Heart left ventricle (tissue), 16 donors: ENCODE results near the gene CNPY1. TPM values are rescaled to one million over a fixed set of nuclear protein-coding genes. Genes with fewer than 3 reads are reported as not detected.

ENCODE experiments used
- ATAC-seq, 4 donors: fragments of 200-7000 bp; cut with Tn5 transposase; one replicate each; pipeline ENCODE4 v1.9.1; 2020 to 2022; ENCODE audit warnings: moderate library complexity in 4 of 4, mild to moderate bottlenecking in 3 of 4, moderate number of reproducible peaks in 1 of 4
- DNase-seq, 5 donors: peaks; one replicate each; pipeline ENCODE4 v3.0.0-alpha.2; 2020
- H3K27ac ChIP-seq, 12 donors: fragments of 200-600 bp; sonication (generic) in 4 of 12; one replicate each; pipeline versions ENCODE4 v1.5.0 to v1.8.0; 2016 to 2022; ENCODE audit warnings: mild to moderate bottlenecking in 2 of 12
- H3K27me3 ChIP-seq, 9 donors: fragments of 200-600 bp; sonication (generic) in 2 of 9; one replicate each; pipeline versions ENCODE4 v1.5.1 to v1.8.0; 2016 to 2022; ENCODE audit warnings: mild to moderate bottlenecking in 3 of 9
- H3K36me3 ChIP-seq, 9 donors: fragments of 200-600 bp; sonication (generic) in 2 of 9; one replicate each; pipeline versions ENCODE4 v1.5.0 to v1.8.0; 2018 to 2022; ENCODE audit warnings: mild to moderate bottlenecking in 2 of 9
- H3K4me1 ChIP-seq, 12 donors: fragments of 200-600 bp; sonication (generic) in 4 of 12; one replicate each; pipeline versions ENCODE4 v1.5.0 to v1.8.0; 2016 to 2022; ENCODE audit warnings: mild to moderate bottlenecking in 3 of 12
- H3K4me3 ChIP-seq, 12 donors: fragments of 200-600 bp; sonication (generic) in 4 of 12; one replicate each; pipeline versions ENCODE4 v1.5.0 to v1.8.0; 2017 to 2022; ENCODE audit warnings: mild to moderate bottlenecking in 9 of 12, moderate library complexity in 4 of 12
- H3K9me3 ChIP-seq, 12 donors: fragments of 200-600 bp; sonication (generic) in 4 of 12; one replicate each; pipeline versions ENCODE4 v1.5.0 to v1.8.0; 2016 to 2022; ENCODE audit warnings: mild to moderate bottlenecking in 1 of 12
- POLR2A ChIP-seq, 2 donors: fragments of 450-650 bp; IDR thresholded peaks; one replicate each; pipeline ENCODE4 v1.6.1; 2017; ENCODE audit warnings: antibody characterized with exemption in 2 of 2, mild to moderate bottlenecking in 2 of 2, moderate library complexity in 2 of 2
- WGBS, 4 donors: extraction: QIAGEN DNeasy Blood & Tissue Kit in 2 of 4; methylation state at CpG; one replicate each; pipeline versions ENCODE4 v1.1.5 to v1.1.7; 2013 to 2018; 5-methylcytosine and 5-hydroxymethylcytosine counted together
- intact Hi-C, 10 donors: fragments of 100-400 bp; cut with DNase I; formaldehyde crosslinking; loops; one replicate each; pipeline versions ENCODE4 v1.11.1 to v1.14.2; 2022
- polyA plus RNA-seq, 2 donors: library from polyadenylated mRNA; stranded (reverse); fragments of 200-250 nt; gene quantifications; one replicate each; pipeline ENCODE4 v1.2.3, GENCODE V29; 2013
- total RNA-seq, 9 donors: library from RNA; depleted of rRNA in 2 of 9; stranded (reverse); fragments of >200 nt in 2 of 9; fragmentation: NEBNext Ultra II Directional in 3 of 9; extraction: Animal tissue kit (Norgen Biotek cat#: 25700) in 3 of 9; gene quantifications; one replicate each; pipeline versions ENCODE4 v1.1.0 to v1.2.4, GENCODE V29; 2016 to 2023
- TF ChIP-seq, protein P1 (sequence below), 12 donors: fragments of 200-600 bp; sonication (generic) in 4 of 12; IDR thresholded peaks; one replicate each; pipeline versions ENCODE4 v1.5.0 to v1.8.0; 2018 to 2022; ENCODE audit warnings: antibody characterized with exemption in 12 of 12, mild to moderate bottlenecking in 5 of 12
- donor health status: ischemic (EF 13 %, LVEDD 7.1; RV severe dilation, severe dysfunction).
- donor health status: healthy with polysubstance abuse.
- donor health status: DM: no; HTN: yes; CAD: no.
- donor health status: DM: no; HTN: no; CAD: no.
- donor health status: ischemic (EF 25% LVEDD 6.9; RV normal size, moderate dysfunction).
- donor health status: ischemic (EF 25% LVEDD 5.7; RV mildly dilated, moderate dysfunction).
- donor health status: healthy.
- donor health status: DM: yes; HTN: yes; CAD: no.
- donor health status: ischemic (EF 35%, LVEDD 5.7; RV mildly dilated, moderate dysfunction).
- donor health status: nonischemic (EF 11% LVEDD 7.7; RV severe dilation, severe dysfunction).
- donor health status: DM: yes; HTN: yes; CAD: no.
- donor health status: PGD.
- donor health status: ischemic (EF 29% LVEDD 5.4; RV normal size, mild dysfunction).
- donor health status: nonischemic (EF 23%, LVEDD 6.1; RV moderate dilation, normal function).

The CNPY1 gene
- total and polyA plus RNA-seq, 11 donors, result not detected

GRCh38 chr7:155529845-155530244 lies 16.5 kb downstream of the CNPY1 start:
- Histone ChIP-seq H3K27ac (no peak overlapping the region), H3K4me1 (peaks cover 0 to 15% (median 9%) of the 10 kb centered on the region in 12 donors), H3K27me3 (peaks cover 38 to 94% (median 62%) of the 10 kb centered on the region in 9 donors), H3K9me3 (no peaks in the 10 kb centered on the region), H3K4me3 (no peak overlapping the region), H3K36me3 (no peaks in the 10 kb centered on the region)
- intact Hi-C loops, result loop anchor here in 3 of 10 donors (5.0 to 10.0 kb wide), 4 partner anchors 115 to 605 kb away; no protein-coding TSS in a partner anchor
- DNase-seq (no peak), ATAC-seq (no peak)
- WGBS, 4 donors, result 86 to 91% (median 91%) methylated on average over 11 of the region's 11 CpGs
- TF ChIP-seq POLR2A (IDR thresholded peaks at IDR 0.05), result no peak
- TF ChIP-seq, protein P1, sequence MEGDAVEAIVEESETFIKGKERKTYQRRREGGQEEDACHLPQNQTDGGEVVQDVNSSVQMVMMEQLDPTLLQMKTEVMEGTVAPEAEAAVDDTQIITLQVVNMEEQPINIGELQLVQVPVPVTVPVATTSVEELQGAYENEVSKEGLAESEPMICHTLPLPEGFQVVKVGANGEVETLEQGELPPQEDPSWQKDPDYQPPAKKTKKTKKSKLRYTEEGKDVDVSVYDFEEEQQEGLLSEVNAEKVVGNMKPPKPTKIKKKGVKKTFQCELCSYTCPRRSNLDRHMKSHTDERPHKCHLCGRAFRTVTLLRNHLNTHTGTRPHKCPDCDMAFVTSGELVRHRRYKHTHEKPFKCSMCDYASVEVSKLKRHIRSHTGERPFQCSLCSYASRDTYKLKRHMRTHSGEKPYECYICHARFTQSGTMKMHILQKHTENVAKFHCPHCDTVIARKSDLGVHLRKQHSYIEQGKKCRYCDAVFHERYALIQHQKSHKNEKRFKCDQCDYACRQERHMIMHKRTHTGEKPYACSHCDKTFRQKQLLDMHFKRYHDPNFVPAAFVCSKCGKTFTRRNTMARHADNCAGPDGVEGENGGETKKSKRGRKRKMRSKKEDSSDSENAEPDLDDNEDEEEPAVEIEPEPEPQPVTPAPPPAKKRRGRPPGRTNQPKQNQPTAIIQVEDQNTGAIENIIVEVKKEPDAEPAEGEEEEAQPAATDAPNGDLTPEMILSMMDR (IDR thresholded peaks at IDR 0.05), result no peak

DNA sequence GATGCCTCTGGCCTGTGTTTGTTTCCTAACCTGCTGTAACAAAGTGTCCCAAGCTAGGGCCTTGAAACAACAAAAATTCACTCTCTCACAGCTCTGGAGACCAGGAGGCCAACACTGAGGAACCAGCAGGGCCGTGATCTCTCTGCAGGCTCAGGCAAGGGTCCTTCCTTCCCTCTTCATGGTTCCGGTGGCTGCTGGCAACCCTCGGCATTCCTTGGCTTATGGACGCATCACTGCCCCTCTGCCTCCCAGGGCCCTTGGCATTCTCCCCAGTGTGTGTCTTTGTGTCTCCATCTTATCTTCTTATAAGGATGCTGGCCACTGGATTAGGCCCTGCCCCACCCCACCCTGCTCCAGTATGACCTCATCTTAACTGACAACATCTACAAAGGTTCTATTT lies 17.0 kb downstream of the CNPY1 start:
- peaks cover 36 to 89% (median 59%) of the 10 kb centered on the region in 9 donors for H3K27me3 ChIP-seq
- intact Hi-C loops, result loop anchor here in 1 of 10 donors (10.0 kb wide), 1 partner anchor 115 kb away; no protein-coding TSS in a partner anchor
- DNase-seq (no peak), ATAC-seq (no peak)
- H3K4me3 ChIP-seq, result no peak overlapping the region
- H3K36me3 ChIP-seq, result no peaks in the 10 kb centered on the region
- TF ChIP-seq, protein P1 (IDR thresholded peaks at IDR 0.05), result no peak
- TF ChIP-seq POLR2A (IDR thresholded peaks at IDR 0.05), result no peak
- H3K27ac ChIP-seq, result no peak overlapping the region
- 86 to 91% (median 88%) methylated on average over 4 of the region's 4 CpGs for WGBS, 4 donors
- peaks cover 0 to 15% (median 9%) of the 10 kb centered on the region in 12 donors for H3K4me1 ChIP-seq
- H3K9me3 ChIP-seq, result no peaks in the 10 kb centered on the region

GRCh38 chr7:155527664-155528063 lies 18.7 kb downstream of the CNPY1 start:
- TF ChIP-seq, protein P1 (IDR thresholded peaks at IDR 0.05), result no peak
- no peak for TF ChIP-seq POLR2A (IDR thresholded peaks at IDR 0.05)
- DNase-seq, result no peak
- WGBS, 4 donors, result 85 to 93% (median 87%) methylated on average over 7 of the region's 7 CpGs
- no peaks in the 10 kb centered on the region for H3K9me3 ChIP-seq
- ATAC-seq, result no peak
- peaks cover 19 to 85% (median 46%) of the 10 kb centered on the region in 9 donors for H3K27me3 ChIP-seq
- peaks cover 0 to 2% (median under 1%) of the 10 kb centered on the region in 12 donors for H3K4me1 ChIP-seq
- no peak overlapping the region for H3K27ac ChIP-seq
- intact Hi-C loops, result loop anchor here in 1 of 10 donors (10.0 kb wide), 1 partner anchor 113 kb away; no protein-coding TSS in a partner anchor
- H3K4me3 ChIP-seq, result no peak overlapping the region
- H3K36me3 ChIP-seq, result no peaks in the 10 kb centered on the region

GRCh38 chr7:155526225-155526624 lies 20.1 kb downstream of the CNPY1 start:
- Histone ChIP-seq H3K27ac (no peak overlapping the region), H3K27me3 (peaks cover 9 to 85% (median 43%) of the 10 kb centered on the region in 9 donors), H3K4me3 (no peak overlapping the region), H3K36me3 (no peaks in the 10 kb centered on the region), H3K4me1 (no peaks in the 10 kb centered on the region), H3K9me3 (no peaks in the 10 kb centered on the region)
- intact Hi-C loops, result loop anchor here in 1 of 10 donors (10.0 kb wide), 1 partner anchor 111 kb away; no protein-coding TSS in a partner anchor
- DNase-seq (no peak), ATAC-seq (no peak)
- WGBS, 4 donors, result 73 to 77% (median 76%) methylated on average over 13 of the region's 13 CpGs
- TF ChIP-seq POLR2A (IDR thresholded peaks at IDR 0.05), result no peak
- TF ChIP-seq, protein P1 (IDR thresholded peaks at IDR 0.05), result no peak
